Naive thymus-derived CD8-positive, alpha-beta T cell (primary cell): ENCODE measurements around the gene SERPINB6. TPM values are rescaled to one million over a fixed set of nuclear protein-coding genes. Genes with fewer than 3 reads are reported as not detected.

Experiments used
- ATAC-seq, 2 donors: fragments of 150-1000 bp; cut with Tn5 transposase in 1 of 2; sonication (Bioruptor Pico), chemical (Tn5 transposase) in 1 of 2; 1 replicate in 1 of 2; 2 replicates in 1 of 2; pipeline ENCODE4 v1.10.0; 2021; ENCODE audit warnings: mild to moderate bottlenecking in 2 of 2, moderate library complexity in 2 of 2
- POLR2A ChIA-PET: fragments of 350-600 bp; sonication (Branson Sonifier 250); formaldehyde crosslinking; loops from one replicate; lab custom pipeline; 2021; ENCODE audit warnings: antibody characterized with exemption; lab: Charles Lee
- DNase-seq, 10 donors: peaks; one replicate each; pipeline versions ENCODE4 v3.0.0 to v3.0.0-alpha.2; 2020 to 2022
- H3K27ac Mint-ChIP-seq, 10 donors: one replicate each; pipeline ENCODE4 v1.8.0; 2020 to 2022; ENCODE audit warnings: mild to moderate bottlenecking in 10 of 10, mixed read lengths in 10 of 10, moderate library complexity in 4 of 10, inconsistent platforms in 1 of 10
- H3K27me3 Mint-ChIP-seq, 5 donors: one replicate each; pipeline ENCODE4 v1.8.0; 2021 to 2022; ENCODE audit warnings: mixed read lengths in 5 of 5
- H3K36me3 Mint-ChIP-seq, 3 donors: one replicate each; pipeline ENCODE4 v1.8.0; 2020 to 2022; ENCODE audit warnings: mixed read lengths in 3 of 3, mild to moderate bottlenecking in 2 of 3, inconsistent platforms in 1 of 3
- H3K4me1 Mint-ChIP-seq, 4 donors: one replicate each; pipeline ENCODE4 v1.8.0; 2021 to 2022; ENCODE audit warnings: mixed read lengths in 4 of 4
- H3K4me3 Mint-ChIP-seq, 10 donors: one replicate each; pipeline ENCODE4 v1.8.0; 2020 to 2022; ENCODE audit warnings: mild to moderate bottlenecking in 10 of 10, mixed read lengths in 10 of 10, moderate library complexity in 6 of 10, inconsistent platforms in 1 of 10
- H3K9me3 Mint-ChIP-seq, 9 donors: one replicate each; pipeline ENCODE4 v1.8.0; 2020 to 2022; ENCODE audit warnings: mixed read lengths in 9 of 9, mild to moderate bottlenecking in 3 of 9, inconsistent platforms in 1 of 9, moderate library complexity in 1 of 9
- polyA plus RNA-seq, 3 donors: library from polyadenylated mRNA; unstranded; fragments of 300-500 nt; fragmentation: Illumina TruSeq; gene quantifications; one replicate each; pipeline ENCODE4 v1.2.3, GENCODE V29; 2021
- total RNA-seq, 8 experiments: library from RNA in 2 of 8; stranded (reverse) in 2 of 8; gene quantifications; one replicate each; pipeline ENCODE4 v1.2.3 and lab custom pipeline; 2021 to 2026

Gene SERPINB6
- total and polyA plus RNA-seq, 5 experiments from 2014 or later, result 125 to 152 (median 134) TPM

DNA sequence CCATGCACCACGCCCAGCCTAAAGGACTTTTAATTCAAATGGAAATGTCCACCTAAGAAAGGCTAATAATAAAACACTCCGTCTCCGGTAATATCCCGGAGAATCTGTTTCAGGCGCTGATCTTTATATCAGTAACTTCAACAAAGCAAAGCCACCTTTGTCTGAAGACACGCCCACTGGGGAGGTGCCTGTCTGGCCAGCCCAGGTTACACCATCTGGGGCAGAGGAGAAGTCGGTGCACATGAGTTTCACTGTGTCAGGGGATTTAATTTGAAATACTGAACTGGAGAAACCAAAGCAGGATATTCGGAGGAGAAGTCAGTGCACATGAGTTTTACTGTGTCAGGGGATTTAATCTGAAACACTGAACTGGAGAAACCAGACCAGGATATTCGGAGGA, 9.4 kb downstream of the SERPINB6 start:
- Mint-ChIP-seq H3K4me1 (peaks cover 23 to 69% (median 42%) of the 10 kb centered on the region in 4 donors), H3K27me3 (peaks cover 0 to 1% (median 0%) of the 10 kb centered on the region in 5 donors), H3K4me3 (no peak overlapping the region), H3K9me3 (no peaks in the 10 kb centered on the region), H3K27ac (peak overlapping the region in 6 of 10 donors; percentile 15 to 80 (median 68)), H3K36me3 (no peaks in the 10 kb centered on the region)
- ATAC-seq (no peak), DNase-seq (no peak)
- POLR2A ChIA-PET, result interaction anchor here (1.2 kb wide), 1 partner anchor 28 kb away, joined by 4 read pairs; no protein-coding TSS in a partner anchor

DNA sequence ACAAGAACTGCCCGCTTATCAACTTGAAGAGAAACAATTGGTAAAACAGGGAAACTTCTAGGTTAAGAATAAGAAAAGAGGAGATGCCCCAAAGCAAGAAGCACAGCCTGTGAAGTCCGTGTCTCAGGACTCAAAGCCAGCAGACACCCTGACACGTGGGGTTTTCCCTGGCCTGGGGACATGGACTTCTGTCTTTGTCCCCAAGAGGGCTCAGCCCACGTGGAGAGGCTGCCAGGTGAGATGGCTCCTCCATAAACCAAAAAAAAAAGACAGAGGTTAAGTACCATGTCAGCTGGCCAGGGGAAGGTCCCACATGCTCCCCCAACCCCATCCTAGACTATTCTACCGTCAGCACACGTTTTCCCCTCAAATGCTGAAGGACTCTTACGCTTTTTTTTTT, 9.9 kb downstream of the SERPINB6 start:
- Mint-ChIP-seq H3K9me3 (no peaks in the 10 kb centered on the region), H3K4me3 (no peak overlapping the region), H3K27ac (peak overlapping the region in 5 of 10 donors; percentile 6 to 80 (median 72)), H3K36me3 (no peaks in the 10 kb centered on the region), H3K27me3 (peaks cover 0 to 1% (median 0%) of the 10 kb centered on the region in 5 donors), H3K4me1 (peaks cover 22 to 64% (median 41%) of the 10 kb centered on the region in 4 donors)
- POLR2A ChIA-PET, result interaction anchor here (1.1 to 5.0 kb wide), 3 partner anchors 9 to 29 kb away, joined by 4 to 27 read pairs (median 5); no protein-coding TSS in a partner anchor
- DNase-seq, result no peak
- ATAC-seq, result no peak

DNA sequence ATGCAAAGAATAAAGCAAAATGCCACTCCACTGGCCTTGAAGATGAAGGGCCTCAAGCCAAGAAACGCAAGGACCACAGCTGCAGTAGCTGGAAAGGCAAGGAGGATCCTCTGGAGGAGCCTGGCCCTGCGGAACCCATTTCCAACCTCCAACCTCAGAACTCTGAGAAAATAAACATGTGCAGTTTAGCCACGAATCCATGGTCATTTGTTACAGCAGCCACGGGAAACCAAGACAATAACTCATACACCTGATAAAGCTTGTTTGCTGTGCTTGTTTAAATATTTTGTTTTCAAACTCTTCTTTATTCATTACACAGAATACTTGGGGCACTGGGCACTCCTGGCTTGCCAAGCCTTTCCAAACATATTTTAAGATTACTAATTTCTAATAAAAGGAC, 10.4 kb downstream of the SERPINB6 start:
- POLR2A ChIA-PET, result interaction anchor here (1.1 to 5.0 kb wide), 4 partner anchors 9 to 29 kb away, joined by 3 to 27 read pairs (median 4); no protein-coding TSS in a partner anchor
- H3K27me3 Mint-ChIP-seq, result peaks cover 0 to 1% (median 0%) of the 10 kb centered on the region in 5 donors
- no peaks in the 10 kb centered on the region for H3K9me3 Mint-ChIP-seq
- peaks cover 0 to 6% (median 4%) of the 10 kb centered on the region in 3 donors for H3K36me3 Mint-ChIP-seq
- H3K27ac Mint-ChIP-seq, result peak overlapping the region in 4 of 10 donors; percentile 11 to 71 (median 27)
- DNase-seq (no peak), ATAC-seq (no peak)
- no peak overlapping the region for H3K4me3 Mint-ChIP-seq
- peaks cover 19 to 63% (median 36%) of the 10 kb centered on the region in 4 donors for H3K4me1 Mint-ChIP-seq

DNA sequence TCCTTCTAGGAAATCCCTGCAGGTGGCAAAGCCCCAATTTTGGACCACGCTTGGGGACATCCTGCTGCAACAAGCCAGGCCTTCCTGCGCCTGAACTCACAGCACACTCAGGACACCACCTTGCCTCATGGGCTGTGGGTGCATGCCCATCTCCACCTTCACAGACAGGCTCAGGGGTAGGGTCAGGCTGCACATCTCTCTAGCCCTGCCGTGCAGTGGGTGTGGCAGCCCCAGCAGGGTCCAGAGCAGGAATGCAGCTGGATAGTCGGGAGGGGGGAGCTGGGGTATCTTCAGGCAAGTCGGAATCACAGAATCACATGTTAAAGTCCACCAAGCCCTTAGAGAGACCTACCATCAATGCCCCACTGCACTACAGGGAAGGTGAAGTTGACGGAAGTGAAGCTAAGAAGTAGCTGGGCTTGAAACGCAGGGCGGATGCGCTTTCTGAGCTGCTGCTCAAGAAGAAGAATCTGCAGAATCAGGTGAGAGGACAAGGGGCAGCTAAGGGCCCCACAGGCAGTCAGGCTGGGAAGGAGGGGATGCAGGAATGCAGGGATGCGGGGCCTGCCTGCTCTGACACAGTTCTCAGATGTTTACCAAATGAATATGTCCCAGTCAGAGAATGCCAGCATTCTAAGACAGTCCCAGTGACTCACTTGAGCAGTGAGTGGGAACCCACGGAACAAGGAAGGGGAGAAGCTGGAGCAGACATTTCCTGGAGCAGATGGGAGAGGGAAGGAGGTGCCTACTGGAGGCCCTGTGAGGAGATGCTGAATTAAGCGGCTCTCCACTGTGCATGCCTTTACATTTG, 11.3 kb downstream of the SERPINB6 start:
- no peaks in the 10 kb centered on the region for H3K9me3 Mint-ChIP-seq
- peak overlapping the region in 6 of 10 donors; percentile 40 to 96 (median 71) for H3K27ac Mint-ChIP-seq
- peaks cover 19 to 62% (median 33%) of the 10 kb centered on the region in 4 donors for H3K4me1 Mint-ChIP-seq
- no peak for DNase-seq
- H3K4me3 Mint-ChIP-seq, result no peak overlapping the region
- no peak for ATAC-seq
- POLR2A ChIA-PET, result interaction anchor here (1.1 to 5.0 kb wide), 3 partner anchors 8 to 20 kb away, joined by 3 to 27 read pairs (median 5); no protein-coding TSS in a partner anchor
- H3K27me3 Mint-ChIP-seq, result peaks cover 0 to 1% (median 0%) of the 10 kb centered on the region in 5 donors
- peaks cover 0 to 10% (median 8%) of the 10 kb centered on the region in 3 donors for H3K36me3 Mint-ChIP-seq

DNA sequence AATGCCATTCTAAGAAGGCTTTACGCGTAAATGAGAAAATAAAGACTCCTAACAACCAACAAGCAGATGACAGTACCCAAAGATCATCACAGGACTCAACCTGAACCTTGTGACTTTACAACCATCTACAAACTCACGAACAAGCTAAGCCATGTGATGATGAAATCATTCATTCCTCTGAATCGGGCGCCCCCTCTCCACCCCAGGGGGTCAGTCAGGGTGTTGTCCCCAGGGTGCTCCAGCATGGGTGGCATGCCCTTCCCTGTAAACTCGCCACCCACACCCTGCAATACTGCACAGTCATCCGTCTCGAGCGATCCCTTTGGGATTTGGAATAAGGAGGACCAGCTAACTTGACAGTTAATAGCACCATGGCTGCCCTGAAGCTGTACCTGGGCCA, 12.6 kb downstream of the SERPINB6 start:
- peaks cover 0 to 16% (median 9%) of the 10 kb centered on the region in 3 donors for H3K36me3 Mint-ChIP-seq
- peak in 1 of 2 donors; percentile 12 for ATAC-seq
- peaks cover 0 to 1% (median 0%) of the 10 kb centered on the region in 5 donors for H3K27me3 Mint-ChIP-seq
- H3K9me3 Mint-ChIP-seq, result no peaks in the 10 kb centered on the region
- peaks cover 19 to 58% (median 33%) of the 10 kb centered on the region in 4 donors for H3K4me1 Mint-ChIP-seq
- no peak for DNase-seq
- H3K27ac Mint-ChIP-seq, result peak overlapping the region; percentile 56 to 96 (median 88)
- H3K4me3 Mint-ChIP-seq, result peak overlapping the region in 4 of 10 donors; percentile 55 to 70 (median 60)
- POLR2A ChIA-PET, result interaction anchor here (0.6 to 5.0 kb wide), 11 partner anchors 9 to 193 kb away, joined by 3 to 29 read pairs (median 8); partner anchors contain the start of genes SERPINB1, SERPINB6 and WRNIP1

DNA sequence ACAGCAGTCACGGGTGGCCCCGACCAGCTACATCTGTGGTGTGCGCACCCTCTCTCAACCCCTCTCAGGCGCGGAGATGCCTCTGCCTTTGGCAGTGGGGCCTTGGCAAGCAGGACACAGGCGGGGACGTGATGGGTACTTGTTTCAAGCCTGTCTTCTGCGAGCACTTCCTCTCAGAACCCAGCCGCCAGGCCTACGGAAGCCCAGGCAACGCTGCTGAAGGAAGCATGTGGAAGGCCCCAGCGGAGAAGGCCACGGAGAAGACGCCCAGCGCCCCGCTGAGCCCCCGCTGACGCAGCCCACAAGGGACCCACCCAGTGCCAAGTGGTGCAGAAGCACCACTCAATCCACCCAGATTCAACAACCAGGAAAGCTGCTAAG, 13.0 kb downstream of the SERPINB6 start:
- H3K4me1 Mint-ChIP-seq, result peaks cover 16 to 54% (median 33%) of the 10 kb centered on the region in 4 donors
- H3K36me3 Mint-ChIP-seq, result peaks cover 0 to 16% (median 9%) of the 10 kb centered on the region in 3 donors
- ATAC-seq (peak; percentile 81 to 84), DNase-seq (peak in 5 of 10 donors; percentile 26 to 68 (median 50))
- no peaks in the 10 kb centered on the region for H3K27me3 Mint-ChIP-seq
- H3K27ac Mint-ChIP-seq, result peak overlapping the region; percentile 56 to 96 (median 88)
- POLR2A ChIA-PET, result interaction anchor here (0.9 to 5.0 kb wide), 9 partner anchors 8 to 117 kb away, joined by 3 to 29 read pairs (median 8); partner anchors contain the start of genes SERPINB1 and SERPINB6
- no peaks in the 10 kb centered on the region for H3K9me3 Mint-ChIP-seq
- H3K4me3 Mint-ChIP-seq, result peak overlapping the region in 5 of 10 donors; percentile 47 to 70 (median 56)

DNA sequence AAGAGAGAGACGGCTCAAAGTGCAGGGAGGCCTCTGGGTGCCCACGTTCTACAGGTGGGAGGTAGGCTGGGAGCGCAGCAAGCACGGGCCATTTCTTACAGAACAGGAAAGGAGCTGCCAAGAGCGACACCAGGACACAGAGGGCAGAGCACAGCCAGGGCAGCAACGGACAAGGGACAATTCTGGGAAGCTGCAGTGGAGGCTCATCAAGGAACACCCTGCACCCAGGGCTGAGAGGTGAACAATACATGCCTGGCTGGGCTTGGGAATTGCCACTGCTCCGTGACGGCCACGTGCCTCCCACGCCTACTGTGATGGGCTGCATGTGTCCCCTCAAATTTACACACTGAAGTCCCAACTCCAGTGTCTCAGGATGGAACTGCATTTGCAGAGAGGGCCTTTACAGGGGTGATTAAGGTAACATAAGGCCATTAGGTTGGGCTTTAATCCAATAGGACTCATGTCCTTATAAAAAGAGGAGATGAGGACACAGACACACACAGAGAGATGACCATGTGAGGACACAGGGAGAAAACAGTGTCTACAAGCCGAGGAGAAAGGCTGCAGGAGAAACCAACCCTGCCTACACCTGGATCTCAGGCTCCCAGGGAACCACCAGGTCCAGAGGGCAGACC, 13.6 kb downstream of the SERPINB6 start:
- peak overlapping the region; percentile 56 to 96 (median 88) for H3K27ac Mint-ChIP-seq

DNA sequence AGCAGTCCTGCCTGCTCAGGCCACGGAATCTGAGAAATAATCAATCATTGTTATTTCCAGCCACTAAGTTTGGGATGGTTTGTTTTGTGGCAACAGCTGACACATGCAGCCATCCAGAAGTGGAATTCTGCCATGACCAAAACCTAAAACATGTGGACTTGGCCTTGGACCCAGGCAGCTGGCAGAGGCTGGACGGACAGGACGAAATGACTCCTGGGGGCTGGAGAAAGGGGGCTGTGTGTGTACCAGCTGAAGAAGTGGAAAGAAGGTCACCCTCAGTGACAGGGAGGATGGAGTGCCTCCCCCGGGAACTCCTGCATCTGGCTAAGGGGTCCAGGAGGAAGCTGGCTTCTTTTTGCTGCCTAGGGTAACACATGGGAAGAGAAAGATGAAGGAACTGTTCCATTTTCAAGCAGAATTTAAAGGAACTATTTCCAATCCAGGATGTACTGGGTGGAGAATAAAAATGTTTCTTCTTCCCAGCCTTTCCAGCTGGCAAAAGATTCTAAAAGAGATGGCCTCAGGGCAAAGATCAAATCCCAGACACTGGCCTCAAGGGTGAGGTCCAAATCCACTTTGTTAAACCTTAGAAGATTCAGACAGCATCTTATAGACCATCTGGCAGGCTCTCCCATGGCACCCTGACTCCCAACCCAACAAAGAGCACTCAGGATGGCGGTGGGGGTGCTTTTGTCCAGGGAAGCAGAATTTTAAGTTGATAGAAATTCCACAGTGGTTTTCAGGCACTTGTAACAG, 14.3 kb downstream of the SERPINB6 start:
- Mint-ChIP-seq H3K27ac (peak overlapping the region in 9 of 10 donors; percentile 18 to 96 (median 58)), H3K4me1 (peaks cover 11 to 55% (median 34%) of the 10 kb centered on the region in 4 donors), H3K9me3 (no peaks in the 10 kb centered on the region), H3K27me3 (no peaks in the 10 kb centered on the region), H3K36me3 (peaks cover 0 to 27% (median 17%) of the 10 kb centered on the region in 3 donors), H3K4me3 (peak overlapping the region in 2 of 10 donors; percentile 31 to 36)
- POLR2A ChIA-PET, result interaction anchor here (0.9 to 5.0 kb wide), 6 partner anchors 14 to 115 kb away, joined by 3 to 29 read pairs (median 7); partner anchors contain the start of genes SERPINB1 and SERPINB6
- DNase-seq, result no peak
- ATAC-seq, result no peak

More for the DNA sequence above, 13.6 kb downstream of the SERPINB6 start:
- peak overlapping the region in 4 of 10 donors; percentile 45 to 70 (median 56) for H3K4me3 Mint-ChIP-seq
- H3K27me3 Mint-ChIP-seq, result no peaks in the 10 kb centered on the region
- ATAC-seq (no peak), DNase-seq (no peak)
- POLR2A ChIA-PET, result interaction anchor here (0.6 to 5.0 kb wide), 11 partner anchors 8 to 191 kb away, joined by 3 to 29 read pairs (median 8); partner anchors contain the start of genes SERPINB1 and SERPINB6
- H3K4me1 Mint-ChIP-seq, result peaks cover 16 to 56% (median 32%) of the 10 kb centered on the region in 4 donors
- H3K9me3 Mint-ChIP-seq, result no peaks in the 10 kb centered on the region
- H3K36me3 Mint-ChIP-seq, result peaks cover 0 to 21% (median 13%) of the 10 kb centered on the region in 3 donors

DNA sequence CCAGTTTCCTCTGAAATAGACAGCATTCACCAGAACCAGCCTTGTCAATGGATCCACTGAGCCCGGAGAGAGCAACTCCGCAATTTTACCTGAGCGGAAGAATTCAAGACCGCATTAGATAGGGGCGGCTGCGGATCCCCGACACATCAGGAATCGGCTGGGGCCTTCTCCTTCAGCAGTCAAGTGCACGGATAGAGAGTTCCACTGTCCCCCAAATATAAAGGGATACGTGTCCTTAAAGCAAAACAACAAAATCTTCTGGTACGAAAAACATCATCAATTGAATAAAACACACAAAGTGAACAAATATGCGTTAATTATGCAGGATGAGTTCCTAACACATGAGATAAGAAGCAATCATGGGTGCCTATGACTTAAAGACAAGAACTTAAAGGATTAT, 18.3 kb downstream of the SERPINB6 start:
- Mint-ChIP-seq H3K9me3 (no peaks in the 10 kb centered on the region), H3K4me3 (peak overlapping the region in 3 of 10 donors; percentile 14 to 45 (median 22)), H3K27ac (peak overlapping the region in 5 of 10 donors; percentile 3 to 85 (median 40)), H3K27me3 (no peaks in the 10 kb centered on the region), H3K4me1 (peaks cover 14 to 38% (median 19%) of the 10 kb centered on the region in 4 donors), H3K36me3 (peaks cover 0 to 55% (median 30%) of the 10 kb centered on the region in 3 donors)
- POLR2A ChIA-PET, result interaction anchor here (0.8 to 16.9 kb wide), 10 partner anchors 8 to 39 kb away, joined by 3 to 147 read pairs (median 10); partner anchors contain the start of gene SERPINB6
- ATAC-seq (no peak), DNase-seq (no peak)

DNA sequence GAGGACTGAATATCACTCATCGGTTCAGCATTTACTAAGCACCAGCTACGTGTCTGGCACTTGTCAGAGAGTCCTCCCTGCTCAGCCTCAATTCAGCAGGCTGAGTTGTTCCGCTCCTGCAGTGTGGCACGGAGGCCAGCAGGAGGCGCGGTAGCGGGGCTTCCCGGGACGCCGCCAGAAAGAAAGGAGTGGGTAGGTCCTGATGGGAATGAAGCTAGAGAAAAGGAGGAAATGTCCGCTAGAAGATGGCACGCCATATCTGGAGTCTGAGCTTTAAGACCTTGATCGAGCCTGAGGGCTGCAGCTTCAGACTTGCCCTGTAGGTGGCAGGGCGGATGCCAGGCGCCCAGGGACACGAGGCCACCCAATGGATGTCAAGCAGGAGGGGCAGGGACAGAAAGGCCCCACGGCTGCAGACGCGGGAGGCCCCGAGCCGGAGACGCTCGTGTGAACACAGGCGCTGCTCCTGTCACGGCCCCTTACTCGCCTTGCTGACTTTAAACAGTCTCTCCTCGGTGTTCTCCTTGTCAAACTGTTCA, 18.7 kb downstream of the SERPINB6 start:
- DNase-seq (peak in 5 of 10 donors; percentile 30 to 63 (median 43)), ATAC-seq (peak; percentile 67 to 94)
- POLR2A ChIA-PET, result interaction anchor here (0.8 to 16.9 kb wide), 10 partner anchors 8 to 107 kb away, joined by 3 to 147 read pairs (median 8); partner anchors contain the start of gene SERPINB6
- Mint-ChIP-seq H3K9me3 (no peaks in the 10 kb centered on the region), H3K27ac (peak overlapping the region in 6 of 10 donors; percentile 3 to 85 (median 40)), H3K27me3 (no peaks in the 10 kb centered on the region), H3K36me3 (peaks cover 0 to 60% (median 33%) of the 10 kb centered on the region in 3 donors), H3K4me3 (peak overlapping the region in 5 of 10 donors; percentile 10 to 62 (median 46)), H3K4me1 (peaks cover 9 to 33% (median 17%) of the 10 kb centered on the region in 4 donors)
